Endothelial cell of umbilical vein (primary cell): ENCODE results near the gene GNAI1. TPM values are rescaled to one million over a fixed set of nuclear protein-coding genes. Genes with fewer than 3 reads are reported as not detected.

ENCODE experiments used
- BruUV-seq: library from RNA; stranded (reverse); fragments of 400-500 nt; replicated peaks from 2 replicates; lab custom pipeline; 2021; lab: Mats Ljungman, UMichigan
- CTCF ChIA-PET: fragments of 300-600, 350-600 bp; sonication (Branson Sonifier 250); formaldehyde crosslinking; loops from one replicate; lab custom pipeline; 2021; ENCODE audit warnings: antibody characterized with exemption, inconsistent platforms; lab: Charles Lee
- POLR2A ChIA-PET: fragments of 300-600, 350-600 bp; sonication (Branson Sonifier 250); formaldehyde crosslinking; loops from one replicate; lab custom pipeline; 2021; ENCODE audit warnings: antibody characterized with exemption, inconsistent platforms; lab: Charles Lee
- DNase-seq: peaks from one replicate; pipeline ENCODE4 v3.0.0-alpha.2; 2011; ENCODE audit warnings: low read depth, low spot score
- FAIRE-seq: peaks from 2 replicates; lab custom pipeline; 2011; peaks lifted over from hg19 to GRCh38; lab: Jason Lieb, UNC
- H2AFZ ChIP-seq: 2 replicates; pipeline ENCODE4 v1.6.0; 2012; ENCODE audit warnings: low read depth, low read length, control low read depth, inconsistent platforms
- H3K27ac ChIP-seq: 2 replicates; pipeline ENCODE4 v1.5.1; 2011; ENCODE audit warnings: low read depth, mild to moderate bottlenecking, control low read depth, low read length, moderate library complexity; ENCODE audit not compliant: insufficient read depth
- H3K27me3 ChIP-seq, 2 experiments: 2 replicates each; pipeline versions ENCODE4 v1.6.0 to v1.6.1; 2011; ENCODE audit warnings: low read length in 2 of 2, mixed read lengths in 1 of 2; ENCODE audit not compliant: control insufficient read depth in 2 of 2, insufficient read depth in 2 of 2
- H3K36me3 ChIP-seq, 2 experiments: 2 replicates in 1 of 2; 3 replicates in 1 of 2; pipeline ENCODE4 v1.5.1; 2011; ENCODE audit warnings: low read length in 2 of 2, mild to moderate bottlenecking in 1 of 2, moderate library complexity in 1 of 2; ENCODE audit not compliant: control insufficient read depth in 2 of 2, insufficient read depth in 2 of 2; ENCODE audit errors: extremely low read depth in 1 of 2
- H3K4me1 ChIP-seq: 3 replicates; pipeline ENCODE4 v1.5.1; 2011; ENCODE audit warnings: mild to moderate bottlenecking, low read length; ENCODE audit not compliant: control insufficient read depth, insufficient read depth; ENCODE audit errors: extremely low read depth
- H3K4me2 ChIP-seq: 2 replicates; pipeline ENCODE4 v1.6.1; 2011; ENCODE audit warnings: low read length, control low read depth, mixed read lengths; ENCODE audit not compliant: insufficient read depth
- H3K4me3 ChIP-seq, 3 experiments: fragments of 200-600 bp in 1 of 3; sonication (generic), shearing (Covaris generic) in 1 of 3; replicated peaks in 1 of 3; 2 replicates each; pipeline ENCODE4 v1.5.1; 2011 to 2016; ENCODE audit warnings: control low read depth in 3 of 3, low read length in 3 of 3, mild to moderate bottlenecking in 2 of 3, inconsistent platforms in 1 of 3, low read depth in 1 of 3, moderate library complexity in 1 of 3; ENCODE audit not compliant: insufficient read depth in 1 of 3
- H3K79me2 ChIP-seq: 2 replicates; pipeline ENCODE4 v1.6.0; 2012; ENCODE audit warnings: low read length, inconsistent platforms; ENCODE audit not compliant: control insufficient read depth, insufficient read depth
- H3K9ac ChIP-seq: replicated peaks from 2 replicates; pipeline ENCODE3; 2011; ENCODE audit warnings: low read length, control low read depth; ENCODE audit not compliant: insufficient read depth; ENCODE audit errors: extremely low read depth
- H3K9me1 ChIP-seq: replicated peaks from 3 replicates; pipeline ENCODE4 v1.6.0; 2011; ENCODE audit warnings: mild to moderate bottlenecking, low read length; ENCODE audit not compliant: control insufficient read depth, insufficient read depth; ENCODE audit errors: extremely low read depth
- H3K9me3 ChIP-seq: replicated peaks from 2 replicates; pipeline ENCODE4 v1.5.1; 2012; ENCODE audit warnings: low read length, inconsistent platforms; ENCODE audit not compliant: control insufficient read depth, insufficient read depth
- H4K20me1 ChIP-seq: replicated peaks from 2 replicates; pipeline ENCODE3; 2011; ENCODE audit warnings: mild to moderate bottlenecking, low read length; ENCODE audit not compliant: control insufficient read depth, insufficient read depth; ENCODE audit errors: extremely low read depth
- EZH2 ChIP-seq: IDR thresholded peaks from 2 replicates; pipeline ENCODE4 v1.6.1; 2012; ENCODE audit warnings: borderline replicate concordance, low read depth, mild to moderate bottlenecking, moderate library complexity, low read length, inconsistent platforms; ENCODE audit not compliant: severe bottlenecking
- FOS ChIP-seq: IDR thresholded peaks from 2 replicates; pipeline ENCODE4 v1.6.1; 2011; ENCODE audit warnings: mild to moderate bottlenecking, low read length, moderate library complexity, borderline replicate concordance; ENCODE audit not compliant: insufficient read depth
- GATA2 ChIP-seq: IDR thresholded peaks from 2 replicates; pipeline ENCODE4 v1.7.0; 2011; ENCODE audit warnings: low read depth, mild to moderate bottlenecking, moderate library complexity, mixed read lengths, low read length; ENCODE audit not compliant: insufficient read length, insufficient read depth
- JUN ChIP-seq: IDR thresholded peaks from 2 replicates; pipeline ENCODE4 v1.6.1; 2011; ENCODE audit warnings: borderline replicate concordance, low read depth; ENCODE audit not compliant: insufficient read length, insufficient read depth
- MYC ChIP-seq: IDR thresholded peaks from one replicate; pipeline ENCODE4 v1.6.1; 2011; ENCODE audit warnings: mild to moderate bottlenecking, low read depth, low read length
- POLR2A ChIP-seq: IDR thresholded peaks from 2 replicates; pipeline ENCODE4 v1.6.1; 2012; ENCODE audit warnings: low read depth, mild to moderate bottlenecking, control low read depth, low read length
- POLR2AphosphoS5 ChIP-seq: IDR thresholded peaks from 2 replicates; pipeline ENCODE4 v1.6.1; 2012; ENCODE audit warnings: low read depth, mild to moderate bottlenecking, control low read depth, low read length, moderate library complexity; ENCODE audit not compliant: insufficient read depth
- dilution Hi-C: fragments of 300-500 bp; cut with MboI; formaldehyde crosslinking; loops from one replicate; pipeline ENCODE4 v1.15.0; 2019; ENCODE audit warnings: low sequenced_read_pairs; ENCODE audit not compliant: extremely low pct_ligation_motif_present
- intact Hi-C: fragments of 100-400 bp; cut with micrococcal nuclease; formaldehyde crosslinking; loops from one replicate; pipeline ENCODE4 v1.10.0; 2022
- polyA plus RNA-seq, 4 experiments: library from polyadenylated mRNA; depleted of rRNA in 3 of 4; stranded (reverse) in 3 of 4; unstranded in 1 of 4; fragments of >200 nt; gene quantifications; 2 replicates each; pipeline versions ENCODE4 v1.2.1 to v1.2.3, GENCODE V29; 2011 to 2012; ENCODE audit warnings: missing spikeins in 1 of 4
- total RNA-seq: library from RNA; stranded (reverse); gene quantifications from 2 replicates; pipeline ENCODE4 v1.2.3, GENCODE V29; 2021
- TF ChIP-seq, protein P1 (sequence below), 2 donors: IDR thresholded peaks; 1 replicate in 1 of 2; 2 replicates in 1 of 2; pipeline ENCODE4 v1.5.1; 2011; ENCODE audit warnings: low read length in 2 of 2, mild to moderate bottlenecking in 2 of 2, moderate library complexity in 2 of 2, control low read depth in 1 of 2, inconsistent platforms in 1 of 2, low read depth in 1 of 2; ENCODE audit not compliant: insufficient read depth in 1 of 2; ENCODE audit errors: extremely low read depth in 1 of 2
- TF ChIP-seq, protein P2 (sequence below): IDR thresholded peaks from 2 replicates; pipeline ENCODE4 v1.6.1; 2011; ENCODE audit not compliant: insufficient read depth, insufficient read length

Gene GNAI1
- total and polyA plus RNA-seq, 2 donors (not counting 3 experiments of a cell fraction or from before 2014, with no cell fraction given) = 7.5 to 15.0 TPM

DNA sequence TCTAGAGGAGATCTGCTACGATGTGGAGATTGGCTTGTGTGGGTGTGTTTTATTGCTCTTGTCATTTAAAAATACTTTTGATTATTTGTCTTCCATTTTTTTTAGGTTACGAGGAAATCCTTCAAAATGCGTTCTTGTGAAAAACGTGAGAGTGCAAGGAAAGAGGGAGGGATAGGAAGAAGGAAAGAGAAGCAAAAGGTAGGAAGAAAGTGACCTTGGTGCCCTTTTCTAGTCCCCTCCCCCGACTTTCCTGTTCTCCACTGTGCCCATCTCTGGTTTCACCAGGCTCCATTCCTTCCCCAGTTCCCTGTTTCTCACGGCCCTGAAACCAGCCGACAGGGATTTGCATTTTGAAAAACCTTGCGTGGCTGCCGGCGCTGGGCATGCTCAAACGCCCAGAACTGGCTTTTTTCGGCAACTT is 506 bp upstream of the GNAI1 start:
- Histone ChIP-seq H3K36me3 (no peaks in the 10 kb centered on the region), H2AFZ (peak overlapping the region; percentile 93), H3K4me2 (peak overlapping the region; percentile 38), H3K4me1 (peaks cover 14% of the 10 kb centered on the region), H3K79me2 (peaks cover 24% of the 10 kb centered on the region), H3K9me1 (no peaks in the 10 kb centered on the region), H3K27ac (no peak overlapping the region), H3K4me3 (peak overlapping the region; percentile 66 to 88 (median 68)), H3K9me3 (no peaks in the 10 kb centered on the region), H4K20me1 (no peaks in the 10 kb centered on the region), H3K9ac (peak overlapping the region; percentile 54), H3K27me3 (peaks cover 0 to 1% of the 10 kb centered on the region in 2 experiments)
- no TSS peak for BruUV-seq
- intact Hi-C loops (loop anchor here (1.0 to 2.0 kb wide), 5 partner anchors 37 to 525 kb away; no protein-coding TSS in a partner anchor), dilution Hi-C loops (no loop called here)
- DNase-seq (peak; percentile 64), FAIRE-seq (no peak)
- TF ChIP-seq, protein P1, sequence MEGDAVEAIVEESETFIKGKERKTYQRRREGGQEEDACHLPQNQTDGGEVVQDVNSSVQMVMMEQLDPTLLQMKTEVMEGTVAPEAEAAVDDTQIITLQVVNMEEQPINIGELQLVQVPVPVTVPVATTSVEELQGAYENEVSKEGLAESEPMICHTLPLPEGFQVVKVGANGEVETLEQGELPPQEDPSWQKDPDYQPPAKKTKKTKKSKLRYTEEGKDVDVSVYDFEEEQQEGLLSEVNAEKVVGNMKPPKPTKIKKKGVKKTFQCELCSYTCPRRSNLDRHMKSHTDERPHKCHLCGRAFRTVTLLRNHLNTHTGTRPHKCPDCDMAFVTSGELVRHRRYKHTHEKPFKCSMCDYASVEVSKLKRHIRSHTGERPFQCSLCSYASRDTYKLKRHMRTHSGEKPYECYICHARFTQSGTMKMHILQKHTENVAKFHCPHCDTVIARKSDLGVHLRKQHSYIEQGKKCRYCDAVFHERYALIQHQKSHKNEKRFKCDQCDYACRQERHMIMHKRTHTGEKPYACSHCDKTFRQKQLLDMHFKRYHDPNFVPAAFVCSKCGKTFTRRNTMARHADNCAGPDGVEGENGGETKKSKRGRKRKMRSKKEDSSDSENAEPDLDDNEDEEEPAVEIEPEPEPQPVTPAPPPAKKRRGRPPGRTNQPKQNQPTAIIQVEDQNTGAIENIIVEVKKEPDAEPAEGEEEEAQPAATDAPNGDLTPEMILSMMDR (IDR thresholded peaks at IDR 0.05; ENCODE audit: extremely low read depth in 1 of 2, insufficient read depth in 1 of 2, low read depth in 1 of 2, low read length in 2 of 2) = no peak
- TF ChIP-seq POLR2A (no peak), EZH2 (no peak), MYC (no peak), JUN (no peak), FOS (no peak), POLR2AphosphoS5 (no peak), GATA2 (no peak)
- TF ChIP-seq, protein P2, sequence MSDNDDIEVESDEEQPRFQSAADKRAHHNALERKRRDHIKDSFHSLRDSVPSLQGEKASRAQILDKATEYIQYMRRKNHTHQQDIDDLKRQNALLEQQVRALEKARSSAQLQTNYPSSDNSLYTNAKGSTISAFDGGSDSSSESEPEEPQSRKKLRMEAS = no peak
- CTCF ChIA-PET = interaction anchor here (0.5 to 4.2 kb wide), 20 partner anchors 10 to 294 kb away, joined by 3 to 96 read pairs (median 5); no protein-coding TSS in a partner anchor
- POLR2A ChIA-PET = interaction anchor here (1.3 kb wide), 1 partner anchor 258 kb away, joined by 4 read pairs; no protein-coding TSS in a partner anchor
